ENCODE results near the gene PANK4.

DNA sequence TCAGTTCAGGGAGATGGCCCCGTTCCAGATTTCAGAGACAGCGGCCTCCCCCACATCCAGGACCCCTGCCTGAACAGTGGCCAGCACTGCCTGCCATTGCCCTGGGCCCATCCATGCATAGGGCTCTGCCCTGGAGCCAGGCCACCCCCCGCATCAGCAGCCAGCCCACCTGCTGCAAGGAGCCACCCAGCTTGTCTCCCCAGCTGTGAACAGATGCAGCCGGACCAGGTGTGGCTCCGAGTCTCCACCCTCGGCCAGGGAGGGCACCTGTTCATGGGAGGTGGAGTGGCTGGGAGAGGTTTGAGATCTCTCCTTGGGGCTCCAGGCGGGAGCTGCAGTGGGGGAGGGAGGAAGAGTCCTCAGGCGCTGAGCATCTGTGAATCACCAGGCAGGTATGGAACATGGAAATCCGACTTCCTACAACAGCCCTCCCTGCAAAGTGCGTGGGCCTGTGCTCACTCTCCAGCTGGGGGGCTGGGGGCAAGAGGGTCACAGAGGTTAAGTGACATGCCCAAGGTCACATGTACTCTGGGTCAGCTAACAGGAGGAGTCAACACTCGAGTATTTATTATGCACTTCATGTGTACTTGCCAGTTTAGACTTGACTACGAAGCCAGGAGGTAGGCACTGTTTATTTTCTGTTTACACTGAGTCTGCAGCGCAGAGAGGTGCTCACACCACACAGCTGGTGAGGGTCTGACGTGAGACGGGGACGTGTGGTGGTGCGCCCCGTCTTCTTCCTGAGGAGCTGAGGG is 8.5 kb upstream of the PANK4 start:
- TF ChIP-seq, protein P1, sequence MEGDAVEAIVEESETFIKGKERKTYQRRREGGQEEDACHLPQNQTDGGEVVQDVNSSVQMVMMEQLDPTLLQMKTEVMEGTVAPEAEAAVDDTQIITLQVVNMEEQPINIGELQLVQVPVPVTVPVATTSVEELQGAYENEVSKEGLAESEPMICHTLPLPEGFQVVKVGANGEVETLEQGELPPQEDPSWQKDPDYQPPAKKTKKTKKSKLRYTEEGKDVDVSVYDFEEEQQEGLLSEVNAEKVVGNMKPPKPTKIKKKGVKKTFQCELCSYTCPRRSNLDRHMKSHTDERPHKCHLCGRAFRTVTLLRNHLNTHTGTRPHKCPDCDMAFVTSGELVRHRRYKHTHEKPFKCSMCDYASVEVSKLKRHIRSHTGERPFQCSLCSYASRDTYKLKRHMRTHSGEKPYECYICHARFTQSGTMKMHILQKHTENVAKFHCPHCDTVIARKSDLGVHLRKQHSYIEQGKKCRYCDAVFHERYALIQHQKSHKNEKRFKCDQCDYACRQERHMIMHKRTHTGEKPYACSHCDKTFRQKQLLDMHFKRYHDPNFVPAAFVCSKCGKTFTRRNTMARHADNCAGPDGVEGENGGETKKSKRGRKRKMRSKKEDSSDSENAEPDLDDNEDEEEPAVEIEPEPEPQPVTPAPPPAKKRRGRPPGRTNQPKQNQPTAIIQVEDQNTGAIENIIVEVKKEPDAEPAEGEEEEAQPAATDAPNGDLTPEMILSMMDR (IDR thresholded peaks at IDR 0.05; ENCODE audit: control extremely low read depth in 1 of 3, insufficient read depth in 1 of 3, low read depth in 1 of 3, low read length in 3 of 3): no peak
- no peak for TF ChIP-seq HDAC2 (IDR thresholded peaks at IDR 0.05; ENCODE audit: borderline replicate concordance in 1 of 2, low read depth in 2 of 2, low read length in 2 of 2)
- TF ChIP-seq YY1 (IDR thresholded peaks at IDR 0.05; ENCODE audit: low read depth, low read length): no peak
- TF ChIP-seq CREB1 (IDR thresholded peaks at IDR 0.05): no peak
- no peak for TF ChIP-seq RNF2 (IDR thresholded peaks at IDR 0.05; ENCODE audit: borderline replicate concordance, low read depth, low read length, missing control alignments, poor library complexity, severe bottlenecking)
- TF ChIP-seq EZH2 (IDR thresholded peaks at IDR 0.05; ENCODE audit: low read depth, low read length, severe bottlenecking): no peak

Measured in H1 (cell line).